ENCODE data around the gene NCOR2. TPM values are rescaled to one million over a fixed set of nuclear protein-coding genes. Genes with fewer than 3 reads are reported as not detected.

Gene NCOR2
- total RNA-seq, 1 experiment from 2014 or later = 326 TPM

DNA sequence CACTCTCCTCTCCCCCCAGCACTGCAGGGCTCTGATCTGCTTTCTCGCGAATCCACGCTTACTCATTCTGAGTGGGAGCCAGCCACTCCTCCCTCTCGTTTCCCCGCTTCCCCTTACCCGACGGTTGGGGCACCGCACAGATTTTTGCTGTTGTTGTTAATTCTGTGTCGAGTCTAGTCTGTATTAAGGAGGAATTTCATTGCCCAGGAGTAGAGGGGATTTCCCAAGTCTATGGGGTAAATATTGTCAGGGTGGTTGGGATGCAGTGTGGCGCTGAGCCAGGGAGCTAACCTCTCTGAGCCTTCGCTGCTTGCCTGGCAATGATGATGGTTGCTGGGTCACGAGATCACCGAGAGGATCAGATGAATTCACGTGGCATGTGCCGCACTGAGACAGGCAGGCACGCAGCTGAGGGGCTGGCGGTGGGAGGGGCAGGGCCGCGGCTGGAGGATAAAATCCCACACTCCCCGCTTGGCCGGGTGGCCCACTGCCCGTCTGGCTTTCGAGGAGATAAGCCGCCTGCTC lies 18.5 kb downstream of the NCOR2 start (continued):
- no peak for TF ChIP-seq FOXJ3 (CRISPR knock-in tag; IDR thresholded peaks at IDR 0.05; ENCODE audit: borderline replicate concordance)
- TF ChIP-seq MYBL2 (CRISPR knock-in tag; IDR thresholded peaks at IDR 0.05) = no peak

DNA sequence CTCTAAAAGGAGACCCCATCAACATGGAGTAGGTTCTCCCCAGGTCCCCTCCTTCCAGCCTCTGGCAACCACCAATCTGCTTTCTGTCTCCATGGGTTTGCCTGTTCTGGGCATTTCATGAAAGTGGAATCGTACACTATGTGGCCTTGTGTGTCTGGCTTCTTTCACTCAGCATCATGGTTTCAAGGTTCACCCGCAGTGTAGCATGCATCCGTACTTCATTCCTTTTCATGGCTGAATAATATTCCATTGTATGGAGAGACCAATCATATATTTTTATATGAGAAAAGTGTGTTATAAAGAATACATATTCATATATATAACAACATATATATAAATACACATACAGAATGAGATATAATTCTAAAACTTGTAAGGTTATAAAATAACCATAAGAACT lies 19.8 kb downstream of the NCOR2 start:
- DNase-seq (ENCODE audit: low spot score) (no peak), ATAC-seq (no peak)
- Mint-ChIP-seq H3K9me3 (no peaks in the 10 kb centered on the region), H3K4me3 (no peak overlapping the region), H3K4me1 (peaks cover 77% of the 10 kb centered on the region), H3K36me3 (no peaks in the 10 kb centered on the region), H3K27me3 (ENCODE audit: low read depth) (no peaks in the 10 kb centered on the region), H3K27ac (no peak overlapping the region)
- TF ChIP-seq, protein P1, sequence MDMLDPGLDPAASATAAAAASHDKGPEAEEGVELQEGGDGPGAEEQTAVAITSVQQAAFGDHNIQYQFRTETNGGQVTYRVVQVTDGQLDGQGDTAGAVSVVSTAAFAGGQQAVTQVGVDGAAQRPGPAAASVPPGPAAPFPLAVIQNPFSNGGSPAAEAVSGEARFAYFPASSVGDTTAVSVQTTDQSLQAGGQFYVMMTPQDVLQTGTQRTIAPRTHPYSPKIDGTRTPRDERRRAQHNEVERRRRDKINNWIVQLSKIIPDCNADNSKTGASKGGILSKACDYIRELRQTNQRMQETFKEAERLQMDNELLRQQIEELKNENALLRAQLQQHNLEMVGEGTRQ (CRISPR knock-in tag; IDR thresholded peaks at IDR 0.05) = no peak
- no peak for TF ChIP-seq ZNF232 (CRISPR knock-in tag; IDR thresholded peaks at IDR 0.05)
- TF ChIP-seq FOXK1 (CRISPR knock-in tag; IDR thresholded peaks at IDR 0.05) = no peak
- no peak for TF ChIP-seq PRRX2 (CRISPR knock-in tag; IDR thresholded peaks at IDR 0.05)
- no peak for TF ChIP-seq FOXP1 (CRISPR knock-in tag; IDR thresholded peaks at IDR 0.05; ENCODE audit: borderline replicate concordance)
- CTCF ChIA-PET = no interaction called here
- POLR2A ChIA-PET = interaction anchor here (1.0 kb wide), 1 partner anchor 23 kb away, joined by 3 read pairs; no protein-coding TSS in a partner anchor

DNA sequence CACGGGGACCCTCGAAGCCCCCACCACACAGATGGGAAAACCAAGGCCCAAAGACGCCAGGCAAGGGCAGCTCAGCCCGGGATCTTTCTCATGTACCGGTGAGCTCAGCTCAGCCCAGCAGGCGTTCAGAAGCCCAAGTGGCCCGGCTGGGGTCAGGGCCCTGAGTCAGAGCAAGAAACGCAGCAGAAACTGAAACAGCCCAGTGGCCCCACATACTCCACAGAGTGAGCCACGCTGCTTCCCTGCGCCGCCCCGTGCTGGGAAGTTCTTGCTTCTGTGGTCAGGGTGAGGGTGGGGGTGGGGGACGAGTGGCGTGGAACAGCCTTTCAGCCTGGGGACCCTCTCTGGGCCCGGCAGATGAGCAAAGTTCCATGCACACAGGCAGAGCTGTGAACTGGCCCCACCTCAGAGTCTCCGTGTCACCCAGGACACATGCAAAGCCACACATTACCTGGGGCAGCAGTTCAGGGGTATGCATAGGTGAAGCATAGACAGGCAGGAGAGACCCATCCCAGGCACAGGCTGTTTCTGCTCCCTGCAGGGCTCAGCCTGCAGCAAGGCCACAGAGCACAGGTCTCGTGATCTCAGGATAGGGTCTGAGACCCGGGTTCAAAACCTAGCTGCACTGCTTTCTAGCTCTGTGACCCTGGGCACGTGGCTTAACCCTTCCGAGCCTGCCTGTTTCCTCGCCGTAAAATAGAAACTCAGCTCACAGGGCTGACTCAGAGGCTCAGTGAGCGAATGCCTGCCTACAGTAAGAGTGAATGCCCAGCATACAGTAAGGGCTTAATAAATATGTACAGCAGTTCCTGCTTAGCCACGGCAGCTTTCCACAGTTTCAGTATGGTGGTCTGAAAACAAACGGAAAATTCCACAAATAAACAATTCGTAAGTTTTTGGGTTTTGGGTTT lies 21.6 kb downstream of the NCOR2 start:
- Mint-ChIP-seq H3K4me1 (peaks cover 60% of the 10 kb centered on the region), H3K36me3 (no peaks in the 10 kb centered on the region), H3K4me3 (no peak overlapping the region), H3K27me3 (ENCODE audit: low read depth) (no peaks in the 10 kb centered on the region), H3K9me3 (no peaks in the 10 kb centered on the region), H3K27ac (no peak overlapping the region)
- ATAC-seq (no peak), DNase-seq (ENCODE audit: low spot score) (no peak)
- no peak for TF ChIP-seq EMX1 (CRISPR knock-in tag; IDR thresholded peaks at IDR 0.05)
- no peak for TF ChIP-seq OVOL2 (CRISPR knock-in tag; IDR thresholded peaks at IDR 0.05; ENCODE audit: borderline replicate concordance)
- TF ChIP-seq, protein P2, sequence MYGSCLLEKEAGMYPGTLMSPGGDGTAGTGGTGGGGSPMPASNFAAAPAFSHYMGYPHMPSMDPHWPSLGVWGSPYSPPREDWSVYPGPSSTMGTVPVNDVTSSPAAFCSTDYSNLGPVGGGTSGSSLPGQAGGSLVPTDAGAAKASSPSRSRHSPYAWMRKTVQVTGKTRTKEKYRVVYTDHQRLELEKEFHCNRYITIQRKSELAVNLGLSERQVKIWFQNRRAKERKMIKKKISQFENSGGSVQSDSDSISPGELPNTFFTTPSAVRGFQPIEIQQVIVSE (CRISPR knock-in tag; IDR thresholded peaks at IDR 0.05; ENCODE audit: borderline replicate concordance) = no peak
- TF ChIP-seq CREB1 (CRISPR knock-in tag; IDR thresholded peaks at IDR 0.05) = no peak
- no peak for TF ChIP-seq NR3C1 (CRISPR knock-in tag; conservative IDR thresholded peaks at IDR 0.05; ENCODE audit: low read depth)
- TF ChIP-seq TCF7 (CRISPR knock-in tag; IDR thresholded peaks at IDR 0.05; ENCODE audit: low read depth) = no peak
- TF ChIP-seq, protein P3, sequence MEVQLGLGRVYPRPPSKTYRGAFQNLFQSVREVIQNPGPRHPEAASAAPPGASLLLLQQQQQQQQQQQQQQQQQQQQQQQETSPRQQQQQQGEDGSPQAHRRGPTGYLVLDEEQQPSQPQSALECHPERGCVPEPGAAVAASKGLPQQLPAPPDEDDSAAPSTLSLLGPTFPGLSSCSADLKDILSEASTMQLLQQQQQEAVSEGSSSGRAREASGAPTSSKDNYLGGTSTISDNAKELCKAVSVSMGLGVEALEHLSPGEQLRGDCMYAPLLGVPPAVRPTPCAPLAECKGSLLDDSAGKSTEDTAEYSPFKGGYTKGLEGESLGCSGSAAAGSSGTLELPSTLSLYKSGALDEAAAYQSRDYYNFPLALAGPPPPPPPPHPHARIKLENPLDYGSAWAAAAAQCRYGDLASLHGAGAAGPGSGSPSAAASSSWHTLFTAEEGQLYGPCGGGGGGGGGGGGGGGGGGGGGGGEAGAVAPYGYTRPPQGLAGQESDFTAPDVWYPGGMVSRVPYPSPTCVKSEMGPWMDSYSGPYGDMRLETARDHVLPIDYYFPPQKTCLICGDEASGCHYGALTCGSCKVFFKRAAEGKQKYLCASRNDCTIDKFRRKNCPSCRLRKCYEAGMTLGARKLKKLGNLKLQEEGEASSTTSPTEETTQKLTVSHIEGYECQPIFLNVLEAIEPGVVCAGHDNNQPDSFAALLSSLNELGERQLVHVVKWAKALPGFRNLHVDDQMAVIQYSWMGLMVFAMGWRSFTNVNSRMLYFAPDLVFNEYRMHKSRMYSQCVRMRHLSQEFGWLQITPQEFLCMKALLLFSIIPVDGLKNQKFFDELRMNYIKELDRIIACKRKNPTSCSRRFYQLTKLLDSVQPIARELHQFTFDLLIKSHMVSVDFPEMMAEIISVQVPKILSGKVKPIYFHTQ (CRISPR knock-in tag; IDR thresholded peaks at IDR 0.05) = no peak
- TF ChIP-seq, protein P1 (CRISPR knock-in tag; IDR thresholded peaks at IDR 0.05) = no peak
- TF ChIP-seq ZNF396 (CRISPR knock-in tag; IDR thresholded peaks at IDR 0.05; ENCODE audit: borderline replicate concordance) = no peak
- TF ChIP-seq CREM (CRISPR knock-in tag; IDR thresholded peaks at IDR 0.05) = no peak
- no peak for TF ChIP-seq GTF2I (CRISPR knock-in tag; conservative IDR thresholded peaks at IDR 0.05)
- TF ChIP-seq, protein P4, sequence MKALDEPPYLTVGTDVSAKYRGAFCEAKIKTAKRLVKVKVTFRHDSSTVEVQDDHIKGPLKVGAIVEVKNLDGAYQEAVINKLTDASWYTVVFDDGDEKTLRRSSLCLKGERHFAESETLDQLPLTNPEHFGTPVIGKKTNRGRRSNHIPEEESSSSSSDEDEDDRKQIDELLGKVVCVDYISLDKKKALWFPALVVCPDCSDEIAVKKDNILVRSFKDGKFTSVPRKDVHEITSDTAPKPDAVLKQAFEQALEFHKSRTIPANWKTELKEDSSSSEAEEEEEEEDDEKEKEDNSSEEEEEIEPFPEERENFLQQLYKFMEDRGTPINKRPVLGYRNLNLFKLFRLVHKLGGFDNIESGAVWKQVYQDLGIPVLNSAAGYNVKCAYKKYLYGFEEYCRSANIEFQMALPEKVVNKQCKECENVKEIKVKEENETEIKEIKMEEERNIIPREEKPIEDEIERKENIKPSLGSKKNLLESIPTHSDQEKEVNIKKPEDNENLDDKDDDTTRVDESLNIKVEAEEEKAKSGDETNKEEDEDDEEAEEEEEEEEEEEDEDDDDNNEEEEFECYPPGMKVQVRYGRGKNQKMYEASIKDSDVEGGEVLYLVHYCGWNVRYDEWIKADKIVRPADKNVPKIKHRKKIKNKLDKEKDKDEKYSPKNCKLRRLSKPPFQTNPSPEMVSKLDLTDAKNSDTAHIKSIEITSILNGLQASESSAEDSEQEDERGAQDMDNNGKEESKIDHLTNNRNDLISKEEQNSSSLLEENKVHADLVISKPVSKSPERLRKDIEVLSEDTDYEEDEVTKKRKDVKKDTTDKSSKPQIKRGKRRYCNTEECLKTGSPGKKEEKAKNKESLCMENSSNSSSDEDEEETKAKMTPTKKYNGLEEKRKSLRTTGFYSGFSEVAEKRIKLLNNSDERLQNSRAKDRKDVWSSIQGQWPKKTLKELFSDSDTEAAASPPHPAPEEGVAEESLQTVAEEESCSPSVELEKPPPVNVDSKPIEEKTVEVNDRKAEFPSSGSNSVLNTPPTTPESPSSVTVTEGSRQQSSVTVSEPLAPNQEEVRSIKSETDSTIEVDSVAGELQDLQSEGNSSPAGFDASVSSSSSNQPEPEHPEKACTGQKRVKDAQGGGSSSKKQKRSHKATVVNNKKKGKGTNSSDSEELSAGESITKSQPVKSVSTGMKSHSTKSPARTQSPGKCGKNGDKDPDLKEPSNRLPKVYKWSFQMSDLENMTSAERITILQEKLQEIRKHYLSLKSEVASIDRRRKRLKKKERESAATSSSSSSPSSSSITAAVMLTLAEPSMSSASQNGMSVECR (CRISPR knock-in tag; IDR thresholded peaks at IDR 0.05; ENCODE audit: borderline replicate concordance) = no peak
- no peak for TF ChIP-seq NFE2L1 (CRISPR knock-in tag; IDR thresholded peaks at IDR 0.05)
- no peak for TF ChIP-seq KAT7 (CRISPR knock-in tag; IDR thresholded peaks at IDR 0.05; ENCODE audit: borderline replicate concordance)
- POLR2A ChIA-PET = no interaction called here
- CTCF ChIA-PET = interaction anchor here (0.6 kb wide), 1 partner anchor 135 kb away, joined by 3 read pairs; no protein-coding TSS in a partner anchor

All from WTC11 (cell line).